ENCODE results near the gene SOX6. TPM values are rescaled to one million over a fixed set of nuclear protein-coding genes. Genes with fewer than 3 reads are reported as not detected.

The SOX6 gene
- polyA plus RNA-seq, 1 donor from 2014 or later: 2.2 TPM

DNA sequence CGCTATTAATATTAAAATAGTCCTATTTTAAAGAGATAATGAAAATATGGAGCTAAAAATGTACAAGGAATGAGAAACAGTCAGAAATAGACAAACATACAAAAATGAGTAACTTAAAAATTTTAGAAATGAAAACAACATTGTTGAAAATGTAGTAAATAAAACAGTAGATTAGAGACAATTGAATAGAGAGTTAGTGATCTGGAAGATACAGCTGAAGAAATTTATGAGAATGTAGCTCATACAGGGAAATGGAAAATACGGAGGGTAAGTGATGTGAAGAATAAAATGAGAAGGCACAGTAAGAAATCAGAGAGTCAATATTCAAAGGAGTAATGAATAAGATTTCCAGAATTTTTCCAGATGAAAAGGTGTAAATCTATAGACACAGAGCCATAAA, 424.8 kb downstream of the SOX6 start:
- no peak overlapping the region for H2AFZ ChIP-seq (ENCODE audit: low read depth, low read length)
- no peaks in the 10 kb centered on the region for H4K20me1 ChIP-seq (ENCODE audit: insufficient read depth)
- no peaks in the 10 kb centered on the region for H3K79me2 ChIP-seq (replicated peaks; ENCODE audit: insufficient read depth, low read length)
- H3F3A ChIP-seq (ENCODE audit: insufficient read depth, low read length, poor library complexity, severe bottlenecking): no peaks in the 10 kb centered on the region
- no peak overlapping the region for H3K4me2 ChIP-seq (ENCODE audit: low read length)
- no peaks in the 10 kb centered on the region for H3K27me3 ChIP-seq (ENCODE audit: insufficient read depth, low read depth, low read length)
- H3K27ac ChIP-seq (ENCODE audit: low read length): no peak overlapping the region
- peaks cover 7% of the 10 kb centered on the region for H3K9me3 ChIP-seq (ENCODE audit: low read length)
- H3K9me2 ChIP-seq (ENCODE audit: insufficient read depth, low read length): no peaks in the 10 kb centered on the region
- H3K36me3 ChIP-seq (ENCODE audit: insufficient read depth, low read length): no peaks in the 10 kb centered on the region
- no peak overlapping the region for H3K4me3 ChIP-seq (ENCODE audit: low read length)
- no peak for TF ChIP-seq MXI1 (conservative IDR thresholded peaks at IDR 0.05; ENCODE audit: poor library complexity, severe bottlenecking)
- TF ChIP-seq, protein P1, sequence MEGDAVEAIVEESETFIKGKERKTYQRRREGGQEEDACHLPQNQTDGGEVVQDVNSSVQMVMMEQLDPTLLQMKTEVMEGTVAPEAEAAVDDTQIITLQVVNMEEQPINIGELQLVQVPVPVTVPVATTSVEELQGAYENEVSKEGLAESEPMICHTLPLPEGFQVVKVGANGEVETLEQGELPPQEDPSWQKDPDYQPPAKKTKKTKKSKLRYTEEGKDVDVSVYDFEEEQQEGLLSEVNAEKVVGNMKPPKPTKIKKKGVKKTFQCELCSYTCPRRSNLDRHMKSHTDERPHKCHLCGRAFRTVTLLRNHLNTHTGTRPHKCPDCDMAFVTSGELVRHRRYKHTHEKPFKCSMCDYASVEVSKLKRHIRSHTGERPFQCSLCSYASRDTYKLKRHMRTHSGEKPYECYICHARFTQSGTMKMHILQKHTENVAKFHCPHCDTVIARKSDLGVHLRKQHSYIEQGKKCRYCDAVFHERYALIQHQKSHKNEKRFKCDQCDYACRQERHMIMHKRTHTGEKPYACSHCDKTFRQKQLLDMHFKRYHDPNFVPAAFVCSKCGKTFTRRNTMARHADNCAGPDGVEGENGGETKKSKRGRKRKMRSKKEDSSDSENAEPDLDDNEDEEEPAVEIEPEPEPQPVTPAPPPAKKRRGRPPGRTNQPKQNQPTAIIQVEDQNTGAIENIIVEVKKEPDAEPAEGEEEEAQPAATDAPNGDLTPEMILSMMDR (IDR thresholded peaks at IDR 0.05; ENCODE audit: poor library complexity, severe bottlenecking): no peak
- TF ChIP-seq RAD21 (conservative IDR thresholded peaks at IDR 0.05): no peak
- no peak for TF ChIP-seq TAF1 (IDR thresholded peaks at IDR 0.05; ENCODE audit: low read depth)
- TF ChIP-seq POLR2AphosphoS5 (IDR thresholded peaks at IDR 0.05): no peak
- TF ChIP-seq EZH2 (IDR thresholded peaks at IDR 0.05; ENCODE audit: borderline replicate concordance, insufficient read depth, low read length, poor library complexity, severe bottlenecking): no peak
- no peak for TF ChIP-seq EP300 (conservative IDR thresholded peaks at IDR 0.05; ENCODE audit: poor library complexity, severe bottlenecking)
- no peak for TF ChIP-seq SMC3 (conservative IDR thresholded peaks at IDR 0.05; ENCODE audit: poor library complexity)
- TF ChIP-seq, protein P2, sequence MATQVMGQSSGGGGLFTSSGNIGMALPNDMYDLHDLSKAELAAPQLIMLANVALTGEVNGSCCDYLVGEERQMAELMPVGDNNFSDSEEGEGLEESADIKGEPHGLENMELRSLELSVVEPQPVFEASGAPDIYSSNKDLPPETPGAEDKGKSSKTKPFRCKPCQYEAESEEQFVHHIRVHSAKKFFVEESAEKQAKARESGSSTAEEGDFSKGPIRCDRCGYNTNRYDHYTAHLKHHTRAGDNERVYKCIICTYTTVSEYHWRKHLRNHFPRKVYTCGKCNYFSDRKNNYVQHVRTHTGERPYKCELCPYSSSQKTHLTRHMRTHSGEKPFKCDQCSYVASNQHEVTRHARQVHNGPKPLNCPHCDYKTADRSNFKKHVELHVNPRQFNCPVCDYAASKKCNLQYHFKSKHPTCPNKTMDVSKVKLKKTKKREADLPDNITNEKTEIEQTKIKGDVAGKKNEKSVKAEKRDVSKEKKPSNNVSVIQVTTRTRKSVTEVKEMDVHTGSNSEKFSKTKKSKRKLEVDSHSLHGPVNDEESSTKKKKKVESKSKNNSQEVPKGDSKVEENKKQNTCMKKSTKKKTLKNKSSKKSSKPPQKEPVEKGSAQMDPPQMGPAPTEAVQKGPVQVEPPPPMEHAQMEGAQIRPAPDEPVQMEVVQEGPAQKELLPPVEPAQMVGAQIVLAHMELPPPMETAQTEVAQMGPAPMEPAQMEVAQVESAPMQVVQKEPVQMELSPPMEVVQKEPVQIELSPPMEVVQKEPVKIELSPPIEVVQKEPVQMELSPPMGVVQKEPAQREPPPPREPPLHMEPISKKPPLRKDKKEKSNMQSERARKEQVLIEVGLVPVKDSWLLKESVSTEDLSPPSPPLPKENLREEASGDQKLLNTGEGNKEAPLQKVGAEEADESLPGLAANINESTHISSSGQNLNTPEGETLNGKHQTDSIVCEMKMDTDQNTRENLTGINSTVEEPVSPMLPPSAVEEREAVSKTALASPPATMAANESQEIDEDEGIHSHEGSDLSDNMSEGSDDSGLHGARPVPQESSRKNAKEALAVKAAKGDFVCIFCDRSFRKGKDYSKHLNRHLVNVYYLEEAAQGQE (IDR thresholded peaks at IDR 0.05; ENCODE audit: borderline replicate concordance): no peak
- H3K9ac ChIP-seq (ENCODE audit: low read length): no peak overlapping the region

DNA sequence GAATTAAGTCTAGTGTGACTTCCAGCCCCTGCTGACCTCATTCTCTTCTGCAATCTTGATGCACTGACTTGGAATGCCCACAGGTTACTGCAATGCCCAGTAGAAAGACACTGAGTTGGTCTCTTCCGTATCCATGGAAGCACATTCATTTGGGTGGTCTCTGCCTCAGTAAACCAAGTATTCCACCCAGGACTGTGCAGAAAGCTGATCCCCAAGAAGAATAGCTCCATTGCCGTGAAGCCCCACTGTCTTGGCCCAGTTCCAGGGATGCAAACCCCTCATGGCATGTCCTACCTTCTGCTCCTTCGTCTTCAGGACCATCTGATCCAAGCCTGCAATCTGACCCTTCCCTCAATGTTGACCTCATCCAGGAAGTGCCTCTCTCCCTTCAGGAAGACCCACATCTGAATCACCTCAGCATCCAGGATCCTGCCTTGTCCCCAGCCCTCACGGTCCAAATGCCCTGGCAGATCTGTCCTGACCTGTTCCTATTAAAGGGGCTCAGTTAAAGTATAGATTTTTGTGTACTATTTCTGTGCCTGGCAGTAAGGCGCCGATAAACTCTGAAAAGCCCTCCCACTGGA, 425.8 kb downstream of the SOX6 start:
- no peaks in the 10 kb centered on the region for H3K36me3 ChIP-seq (ENCODE audit: insufficient read depth, low read length)
- H3K9me2 ChIP-seq (ENCODE audit: insufficient read depth, low read length): no peaks in the 10 kb centered on the region
- H3K27ac ChIP-seq (ENCODE audit: low read length): no peak overlapping the region
- TF ChIP-seq TAF1 (IDR thresholded peaks at IDR 0.05; ENCODE audit: low read depth): no peak
- no peak for TF ChIP-seq RAD21 (conservative IDR thresholded peaks at IDR 0.05)
- TF ChIP-seq EZH2 (IDR thresholded peaks at IDR 0.05; ENCODE audit: borderline replicate concordance, insufficient read depth, low read length, poor library complexity, severe bottlenecking): no peak
- TF ChIP-seq, protein P1 (IDR thresholded peaks at IDR 0.05; ENCODE audit: poor library complexity, severe bottlenecking): no peak
- TF ChIP-seq SMC3 (conservative IDR thresholded peaks at IDR 0.05; ENCODE audit: poor library complexity): no peak
- TF ChIP-seq POLR2AphosphoS5 (IDR thresholded peaks at IDR 0.05): no peak
- TF ChIP-seq, protein P2 (IDR thresholded peaks at IDR 0.05; ENCODE audit: borderline replicate concordance): no peak
- no peak for TF ChIP-seq EP300 (conservative IDR thresholded peaks at IDR 0.05; ENCODE audit: poor library complexity, severe bottlenecking)
- TF ChIP-seq MXI1 (conservative IDR thresholded peaks at IDR 0.05; ENCODE audit: poor library complexity, severe bottlenecking): no peak
- no peaks in the 10 kb centered on the region for H3K79me2 ChIP-seq (replicated peaks; ENCODE audit: insufficient read depth, low read length)
- no peaks in the 10 kb centered on the region for H3F3A ChIP-seq (ENCODE audit: insufficient read depth, low read length, poor library complexity, severe bottlenecking)
- peaks cover 7% of the 10 kb centered on the region for H3K9me3 ChIP-seq (ENCODE audit: low read length)
- no peak overlapping the region for H3K4me2 ChIP-seq (ENCODE audit: low read length)
- H3K9ac ChIP-seq (ENCODE audit: low read length): no peak overlapping the region
- H3K27me3 ChIP-seq (ENCODE audit: insufficient read depth, low read depth, low read length): no peaks in the 10 kb centered on the region
- no peak overlapping the region for H2AFZ ChIP-seq (ENCODE audit: low read depth, low read length)
- no peaks in the 10 kb centered on the region for H4K20me1 ChIP-seq (ENCODE audit: insufficient read depth)
- no peak overlapping the region for H3K4me3 ChIP-seq (ENCODE audit: low read length)
